ENCODE measurements around the gene ANKRD1.

The ANKRD1 gene

DNA sequence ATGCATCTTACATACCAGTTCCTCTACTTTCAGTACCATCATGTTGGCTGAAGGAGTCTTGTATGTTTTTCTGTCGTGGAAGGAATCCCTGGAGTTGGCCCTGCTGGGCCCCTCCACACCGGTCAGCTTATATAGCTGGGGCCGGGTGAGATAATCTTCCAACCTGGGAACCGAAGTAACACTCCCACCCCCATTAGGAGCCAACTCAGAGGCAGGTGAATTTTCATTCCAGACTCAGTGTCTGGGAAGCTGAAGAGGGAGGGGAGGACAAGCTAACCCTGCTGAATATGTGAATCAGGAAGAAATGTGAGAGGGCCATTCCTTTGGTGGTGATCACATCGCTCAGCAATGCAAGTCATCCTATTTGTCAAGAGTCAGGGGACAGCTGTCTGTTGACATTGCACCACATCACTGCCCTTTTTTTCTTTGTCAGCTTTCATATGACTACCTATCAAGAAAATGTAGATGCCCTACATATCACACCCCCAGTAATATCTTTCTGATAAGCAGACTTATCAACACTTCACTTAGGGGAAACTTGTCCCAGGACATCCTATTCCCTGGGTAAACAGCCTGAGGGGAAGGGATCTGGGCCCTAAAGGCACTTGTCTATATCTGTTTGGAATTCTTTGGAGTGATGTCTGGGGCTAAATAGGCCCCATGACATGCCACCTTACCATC is at the start of gene ANKRD1:
TSS of gene ANKRD1 (minus strand) at position 102 of the 681 bp plus-strand sequence. CDS start at position 42, 60 bp downstream.
- TF ChIP-seq SUZ12 (IDR thresholded peaks at IDR 0.05; ENCODE audit: extremely low read depth, insufficient read depth, insufficient read length) (no peak), ZNF274 (IDR thresholded peaks at IDR 0.05; ENCODE audit: low read depth, low read length) (no peak)
- H3K36me3 ChIP-seq (ENCODE audit: insufficient read depth, insufficient read length, low read length), result peaks cover 33% of the 10 kb centered on the region
- H3K9me3 ChIP-seq (ENCODE audit: insufficient read depth, low read length), result peaks cover 37% of the 10 kb centered on the region
- no peaks in the 10 kb centered on the region for H3K4me1 ChIP-seq (ENCODE audit: insufficient read depth, insufficient read length)
- H3K4me3 ChIP-seq (ENCODE audit: insufficient read length, low read depth), result no peak within 1 kb of the TSS
- H3K9ac ChIP-seq (ENCODE audit: insufficient read length, low read depth), result no peak within 1 kb of the TSS
- peaks cover 20% of the 10 kb centered on the region for H3K27me3 ChIP-seq (ENCODE audit: insufficient read depth, insufficient read length)
- peak; percentile 85 for DNase-seq (ENCODE audit: low read depth, low spot score)

DNA sequence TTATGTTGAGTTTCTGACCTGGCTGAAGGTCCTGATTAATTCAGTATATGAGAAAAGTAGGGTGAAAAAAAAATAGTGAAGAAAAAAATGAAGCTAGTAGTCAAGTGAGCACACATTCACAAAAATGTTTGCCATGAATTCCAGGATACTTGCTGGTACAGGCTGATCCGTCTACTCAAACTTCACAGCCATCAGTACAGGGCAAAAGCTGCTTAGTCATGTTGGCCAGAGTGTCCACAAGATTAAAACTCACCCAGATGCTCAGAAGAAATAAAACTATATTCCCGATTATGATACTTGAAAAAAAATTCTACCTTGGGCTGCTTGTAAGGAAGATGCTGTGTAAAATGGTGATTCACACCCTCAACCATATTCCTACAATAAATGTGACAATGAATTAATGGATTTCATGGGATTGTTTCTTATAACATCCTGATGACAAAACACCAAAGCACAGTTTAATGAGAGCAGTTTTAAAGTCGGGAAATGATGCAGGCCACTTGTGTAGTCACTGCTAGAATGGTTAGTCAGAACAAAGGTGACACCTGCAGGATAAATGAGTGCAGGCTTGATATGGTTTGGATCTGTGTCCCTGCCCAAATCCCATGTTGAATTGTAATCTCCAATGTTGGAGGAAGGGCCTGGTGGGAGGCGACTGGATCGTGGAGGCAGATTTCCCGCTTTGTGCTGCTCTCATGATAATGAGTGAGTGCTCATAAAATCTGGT is 49.2 kb upstream of the ANKRD1 start:
- Histone ChIP-seq H3K4me1 (ENCODE audit: insufficient read depth, insufficient read length) (no peaks in the 10 kb centered on the region), H3K9me3 (ENCODE audit: insufficient read depth, low read length) (no peaks in the 10 kb centered on the region), H3K36me3 (ENCODE audit: insufficient read depth, insufficient read length, low read length) (no peaks in the 10 kb centered on the region), H3K9ac (ENCODE audit: insufficient read length, low read depth) (no peak overlapping the region), H3K27me3 (ENCODE audit: insufficient read depth, insufficient read length) (no peaks in the 10 kb centered on the region), H3K4me3 (ENCODE audit: insufficient read length, low read depth) (no peak overlapping the region)
- DNase-seq (ENCODE audit: low read depth, low spot score), result no peak
- no peak for TF ChIP-seq YY1 (IDR thresholded peaks at IDR 0.05; ENCODE audit: insufficient read depth, insufficient read length)
- no peak for TF ChIP-seq SUZ12 (IDR thresholded peaks at IDR 0.05; ENCODE audit: extremely low read depth, insufficient read depth, insufficient read length)
- no peak for TF ChIP-seq ZNF274 (IDR thresholded peaks at IDR 0.05; ENCODE audit: low read depth, low read length)

DNA sequence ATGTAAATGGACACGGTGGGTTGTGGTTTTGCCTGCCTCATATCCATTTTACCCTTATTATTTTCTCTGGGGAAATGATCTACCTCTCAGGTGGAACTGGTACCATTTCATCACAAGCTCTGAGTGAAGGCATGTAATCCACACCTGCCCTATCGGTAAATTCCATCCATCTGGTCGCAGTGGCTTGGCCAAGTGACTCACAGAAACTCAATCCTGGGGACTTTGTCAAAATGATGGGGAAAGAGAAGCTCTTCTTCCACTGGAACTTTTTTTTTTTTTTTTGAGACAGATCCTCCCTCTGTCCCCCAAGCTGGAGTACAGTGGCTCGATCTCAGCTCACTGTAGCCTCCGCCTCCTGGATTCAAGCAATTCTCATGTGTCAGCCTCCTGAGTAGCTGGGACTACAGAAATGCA is 48.2 kb upstream of the ANKRD1 start:
- Histone ChIP-seq H3K9me3 (ENCODE audit: insufficient read depth, low read length) (no peaks in the 10 kb centered on the region), H3K4me1 (ENCODE audit: insufficient read depth, insufficient read length) (no peaks in the 10 kb centered on the region), H3K4me3 (ENCODE audit: insufficient read length, low read depth) (no peak overlapping the region), H3K27me3 (ENCODE audit: insufficient read depth, insufficient read length) (no peaks in the 10 kb centered on the region), H3K36me3 (ENCODE audit: insufficient read depth, insufficient read length, low read length) (no peaks in the 10 kb centered on the region), H3K9ac (ENCODE audit: insufficient read length, low read depth) (no peak overlapping the region)
- TF ChIP-seq YY1 (IDR thresholded peaks at IDR 0.05; ENCODE audit: insufficient read depth, insufficient read length) (no peak), ZNF274 (IDR thresholded peaks at IDR 0.05; ENCODE audit: low read depth, low read length) (no peak), SUZ12 (IDR thresholded peaks at IDR 0.05; ENCODE audit: extremely low read depth, insufficient read depth, insufficient read length) (no peak)
- DNase-seq (ENCODE audit: low read depth, low spot score), result no peak

DNA sequence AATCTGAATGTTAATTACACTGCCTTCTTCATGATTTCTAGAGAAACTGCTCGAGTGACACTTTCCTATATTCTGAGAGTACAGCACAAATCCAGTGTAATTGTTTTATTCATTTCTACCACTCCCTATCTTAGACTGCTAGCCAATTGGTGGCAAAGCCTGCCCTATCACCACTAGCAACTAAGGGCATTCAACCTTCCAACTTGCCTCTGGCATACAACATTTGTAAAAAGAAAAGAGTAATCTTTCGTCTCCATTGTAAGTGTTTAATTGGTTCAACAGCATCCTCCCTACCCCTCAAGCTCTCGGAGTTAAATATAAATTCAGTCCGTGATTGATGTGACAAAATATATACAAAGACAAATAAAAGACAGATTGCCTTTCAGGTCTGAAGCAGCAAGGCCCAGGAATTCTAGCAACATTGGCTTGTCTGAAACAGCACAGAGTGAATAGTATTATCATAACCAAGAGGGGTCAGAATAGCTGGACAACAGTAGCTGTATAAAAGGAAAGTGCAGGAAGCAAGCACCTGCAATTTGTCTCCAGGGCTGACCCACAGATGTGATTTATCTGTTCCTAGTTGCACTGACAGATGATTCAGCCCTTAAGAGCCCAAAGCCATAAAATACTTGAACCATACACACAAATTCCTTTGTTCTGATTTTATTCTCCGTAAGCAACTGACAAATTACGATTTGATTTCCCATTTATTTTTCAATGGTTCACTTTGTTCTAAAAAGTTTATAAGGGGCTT is 47.6 kb upstream of the ANKRD1 start:
- Histone ChIP-seq H3K4me3 (ENCODE audit: insufficient read length, low read depth) (no peak overlapping the region), H3K36me3 (ENCODE audit: insufficient read depth, insufficient read length, low read length) (no peaks in the 10 kb centered on the region), H3K9ac (ENCODE audit: insufficient read length, low read depth) (no peak overlapping the region), H3K9me3 (ENCODE audit: insufficient read depth, low read length) (no peaks in the 10 kb centered on the region), H3K4me1 (ENCODE audit: insufficient read depth, insufficient read length) (no peaks in the 10 kb centered on the region), H3K27me3 (ENCODE audit: insufficient read depth, insufficient read length) (no peaks in the 10 kb centered on the region)
- no peak for TF ChIP-seq SUZ12 (IDR thresholded peaks at IDR 0.05; ENCODE audit: extremely low read depth, insufficient read depth, insufficient read length)
- TF ChIP-seq ZNF274 (IDR thresholded peaks at IDR 0.05; ENCODE audit: low read depth, low read length), result no peak
- TF ChIP-seq YY1 (IDR thresholded peaks at IDR 0.05; ENCODE audit: insufficient read depth, insufficient read length), result no peak
- no peak for DNase-seq (ENCODE audit: low read depth, low spot score)

DNA sequence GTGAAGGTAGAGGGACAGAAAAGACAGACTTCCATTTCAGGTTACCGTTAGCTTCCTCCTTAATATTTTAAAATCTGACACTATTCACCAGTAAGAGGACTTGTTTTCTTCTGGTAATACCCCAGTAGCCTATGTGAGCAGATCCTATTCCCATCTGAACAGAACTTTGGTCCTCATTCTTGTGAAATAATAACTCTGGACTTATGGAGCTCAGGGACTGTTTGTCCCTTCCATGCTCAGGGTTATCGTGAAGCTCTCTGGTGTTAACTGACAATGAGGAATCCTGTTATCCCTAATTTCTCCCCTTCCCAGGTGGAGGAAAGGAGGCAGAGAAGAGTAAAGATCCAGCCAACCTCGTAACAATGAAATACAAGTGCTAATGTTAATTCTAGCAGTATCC is 47.0 kb upstream of the ANKRD1 start:
- Histone ChIP-seq H3K9ac (ENCODE audit: insufficient read length, low read depth) (no peak overlapping the region), H3K36me3 (ENCODE audit: insufficient read depth, insufficient read length, low read length) (no peaks in the 10 kb centered on the region), H3K27me3 (ENCODE audit: insufficient read depth, insufficient read length) (no peaks in the 10 kb centered on the region), H3K4me3 (ENCODE audit: insufficient read length, low read depth) (no peak overlapping the region), H3K4me1 (ENCODE audit: insufficient read depth, insufficient read length) (no peaks in the 10 kb centered on the region), H3K9me3 (ENCODE audit: insufficient read depth, low read length) (no peaks in the 10 kb centered on the region)
- TF ChIP-seq YY1 (IDR thresholded peaks at IDR 0.05; ENCODE audit: insufficient read depth, insufficient read length) (no peak), ZNF274 (IDR thresholded peaks at IDR 0.05; ENCODE audit: low read depth, low read length) (no peak), SUZ12 (IDR thresholded peaks at IDR 0.05; ENCODE audit: extremely low read depth, insufficient read depth, insufficient read length) (no peak)
- no peak for DNase-seq (ENCODE audit: low read depth, low spot score)

DNA sequence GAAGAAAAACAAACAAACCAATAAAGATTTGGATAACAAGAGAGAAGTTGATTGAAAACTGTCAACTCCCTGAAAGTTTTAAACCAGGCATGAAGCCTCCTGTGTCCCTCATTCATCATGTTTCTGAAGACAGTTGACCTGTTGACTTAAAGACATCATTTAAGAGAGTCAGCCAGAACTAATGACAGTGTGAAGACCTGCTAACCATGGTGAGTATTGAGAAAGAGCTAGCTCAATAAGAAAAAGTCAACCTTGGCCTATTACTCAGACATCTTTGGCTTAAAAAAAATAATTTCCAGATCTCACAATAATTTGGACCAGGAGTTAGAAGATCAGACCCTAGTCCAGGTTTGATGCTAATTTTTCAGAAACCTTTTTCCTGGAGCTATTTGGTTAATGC is 45.3 kb upstream of the ANKRD1 start:
- Histone ChIP-seq H3K9me3 (ENCODE audit: insufficient read depth, low read length) (no peaks in the 10 kb centered on the region), H3K9ac (ENCODE audit: insufficient read length, low read depth) (no peak overlapping the region), H3K4me3 (ENCODE audit: insufficient read length, low read depth) (no peak overlapping the region), H3K27me3 (ENCODE audit: insufficient read depth, insufficient read length) (no peaks in the 10 kb centered on the region), H3K4me1 (ENCODE audit: insufficient read depth, insufficient read length) (no peaks in the 10 kb centered on the region), H3K36me3 (ENCODE audit: insufficient read depth, insufficient read length, low read length) (no peaks in the 10 kb centered on the region)
- TF ChIP-seq SUZ12 (IDR thresholded peaks at IDR 0.05; ENCODE audit: extremely low read depth, insufficient read depth, insufficient read length) (no peak), YY1 (IDR thresholded peaks at IDR 0.05; ENCODE audit: insufficient read depth, insufficient read length) (no peak), ZNF274 (IDR thresholded peaks at IDR 0.05; ENCODE audit: low read depth, low read length) (no peak)
- DNase-seq (ENCODE audit: low read depth, low spot score), result no peak

DNA sequence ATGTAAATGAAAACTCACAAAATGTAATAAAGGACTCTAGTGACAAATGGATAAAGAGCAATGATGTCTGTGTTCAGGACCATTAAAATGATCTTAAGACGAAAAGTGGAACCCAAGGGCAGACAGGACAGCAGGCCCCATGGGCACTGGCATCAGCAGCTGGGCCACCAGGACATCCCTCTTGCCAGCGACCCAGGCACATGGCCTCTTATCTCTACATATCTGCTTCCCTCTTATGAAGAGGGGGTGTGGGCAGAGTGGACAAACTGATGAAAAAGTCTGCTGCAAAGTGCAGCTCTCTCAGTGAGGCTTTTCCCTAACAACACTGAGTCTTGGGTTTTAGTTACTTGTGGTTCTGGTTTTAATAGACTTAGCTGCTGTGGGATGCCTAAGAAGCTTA is 44.8 kb upstream of the ANKRD1 start:
- TF ChIP-seq ZNF274 (IDR thresholded peaks at IDR 0.05; ENCODE audit: low read depth, low read length), result no peak
- TF ChIP-seq YY1 (IDR thresholded peaks at IDR 0.05; ENCODE audit: insufficient read depth, insufficient read length), result no peak
- TF ChIP-seq SUZ12 (IDR thresholded peaks at IDR 0.05; ENCODE audit: extremely low read depth, insufficient read depth, insufficient read length), result no peak
- H3K9ac ChIP-seq (ENCODE audit: insufficient read length, low read depth), result no peak overlapping the region
- no peaks in the 10 kb centered on the region for H3K36me3 ChIP-seq (ENCODE audit: insufficient read depth, insufficient read length, low read length)
- no peak for DNase-seq (ENCODE audit: low read depth, low spot score)
- no peak overlapping the region for H3K4me3 ChIP-seq (ENCODE audit: insufficient read length, low read depth)
- H3K4me1 ChIP-seq (ENCODE audit: insufficient read depth, insufficient read length), result no peaks in the 10 kb centered on the region
- no peaks in the 10 kb centered on the region for H3K9me3 ChIP-seq (ENCODE audit: insufficient read depth, low read length)
- no peaks in the 10 kb centered on the region for H3K27me3 ChIP-seq (ENCODE audit: insufficient read depth, insufficient read length)
